Activated CD4-positive, alpha-beta T cell treated with anti-CD3 and anti-CD28 coated beads for 1 hour (primary cell): ENCODE data around the gene TLNRD1.

Experiments used
- DNase-seq: peaks from one replicate; pipeline ENCODE4 v3.0.0-alpha.2; 2020

TLNRD1 gene

DNA sequence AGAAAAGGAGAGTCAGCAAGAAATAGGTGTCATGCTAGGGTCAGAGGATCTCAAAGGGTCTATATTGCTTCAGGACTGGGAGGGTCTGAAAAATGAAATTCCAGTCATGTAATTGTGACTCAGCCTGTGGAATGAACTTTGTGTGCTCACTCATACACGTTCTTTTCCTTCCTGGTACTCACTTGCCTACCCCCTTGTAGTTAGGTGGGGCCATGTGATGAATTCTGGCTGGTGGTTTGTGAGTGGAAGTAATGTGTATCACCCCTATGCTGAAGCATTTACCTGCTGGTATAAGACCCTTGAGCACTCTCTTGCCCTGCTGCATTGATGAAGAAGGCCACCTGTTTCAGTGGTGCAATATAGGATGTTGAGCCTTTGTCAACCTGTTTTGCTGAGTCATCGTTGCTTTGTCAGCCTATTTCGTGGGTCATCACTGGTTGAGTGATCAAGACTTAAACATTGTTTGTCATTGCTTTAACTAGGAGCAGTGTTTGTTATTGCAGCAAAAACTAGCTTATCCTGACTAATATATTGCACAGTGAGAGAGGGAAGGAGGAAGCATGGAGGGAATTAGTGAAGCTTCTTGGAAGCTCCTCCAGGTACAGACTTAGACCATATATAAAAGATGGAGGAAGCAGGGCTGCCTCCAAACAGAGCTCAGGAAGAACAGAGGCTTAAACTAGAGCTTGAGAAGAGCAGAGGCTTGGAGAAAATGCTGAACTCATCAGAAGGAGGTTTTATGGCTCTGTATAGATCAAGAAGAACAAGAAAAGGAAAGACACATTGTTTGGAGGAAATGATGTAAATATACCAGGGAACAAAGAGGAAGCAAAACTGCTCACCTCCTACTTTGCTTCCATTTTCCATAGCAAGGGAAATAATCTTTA is 28.9 kb downstream of the TLNRD1 start:
- DNase-seq, result no peak

- DNase-seq, result no peak
Measured at GRCh38 chr15:81030301-81030750, 29.6 kb downstream of the TLNRD1 start.

GRCh38 chr15:81031203-81031602 is 30.5 kb downstream of the TLNRD1 start:
- DNase-seq, result no peak

DNA sequence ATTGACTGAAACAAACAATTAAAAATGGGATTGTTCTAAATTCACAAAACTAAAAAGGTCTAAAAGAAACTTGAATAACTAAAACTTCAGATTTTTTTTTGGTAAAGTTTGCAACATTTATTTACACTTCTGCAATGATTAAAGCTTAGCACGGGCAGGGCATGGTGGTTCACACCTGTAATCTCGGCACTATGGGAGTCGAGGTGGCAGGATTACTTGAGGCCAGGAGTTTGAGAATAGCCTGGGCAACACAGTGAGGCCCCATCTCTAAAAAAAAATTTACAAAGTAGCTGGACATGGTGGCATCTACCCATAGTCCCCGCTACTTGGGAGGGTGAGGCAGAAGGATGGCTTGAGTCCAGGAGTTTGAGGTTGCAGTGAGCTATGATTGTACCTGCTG is 31.6 kb downstream of the TLNRD1 start:
- no peak for DNase-seq

GRCh38 chr15:81032818-81033217 is 32.1 kb downstream of the TLNRD1 start:
- no peak for DNase-seq

DNA sequence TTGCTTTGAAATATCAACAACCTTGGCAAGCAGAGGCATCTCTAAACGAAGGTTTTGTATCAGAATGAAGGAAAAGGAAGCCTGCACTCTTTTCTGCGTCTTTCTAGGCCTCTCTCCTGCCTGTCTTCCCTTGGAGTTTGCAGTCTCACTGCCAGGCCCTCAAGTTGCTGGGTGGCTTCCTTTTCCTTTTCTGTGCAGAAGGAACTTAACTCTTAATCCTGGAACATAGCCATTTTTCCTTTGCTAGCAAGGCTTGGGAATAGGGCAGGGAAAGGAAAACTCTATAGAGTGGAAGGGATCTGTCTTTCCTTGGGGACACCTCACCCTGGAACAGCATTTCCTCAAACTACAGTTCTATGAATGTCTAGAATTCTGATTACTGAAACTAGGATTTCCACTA is 32.8 kb downstream of the TLNRD1 start:
- DNase-seq, result no peak

- no peak for DNase-seq
Measured at GRCh38 chr15:81037952-81038743, 37.4 kb downstream of the TLNRD1 start.

GRCh38 chr15:81038975-81039607 is 38.4 kb downstream of the TLNRD1 start:
- DNase-seq, result no peak

GRCh38 chr15:81040757-81041156 is 40.0 kb downstream of the TLNRD1 start:
- no peak for DNase-seq

- DNase-seq, result no peak
Measured at GRCh38 chr15:81043281-81043934, 42.7 kb downstream of the TLNRD1 start.

DNA sequence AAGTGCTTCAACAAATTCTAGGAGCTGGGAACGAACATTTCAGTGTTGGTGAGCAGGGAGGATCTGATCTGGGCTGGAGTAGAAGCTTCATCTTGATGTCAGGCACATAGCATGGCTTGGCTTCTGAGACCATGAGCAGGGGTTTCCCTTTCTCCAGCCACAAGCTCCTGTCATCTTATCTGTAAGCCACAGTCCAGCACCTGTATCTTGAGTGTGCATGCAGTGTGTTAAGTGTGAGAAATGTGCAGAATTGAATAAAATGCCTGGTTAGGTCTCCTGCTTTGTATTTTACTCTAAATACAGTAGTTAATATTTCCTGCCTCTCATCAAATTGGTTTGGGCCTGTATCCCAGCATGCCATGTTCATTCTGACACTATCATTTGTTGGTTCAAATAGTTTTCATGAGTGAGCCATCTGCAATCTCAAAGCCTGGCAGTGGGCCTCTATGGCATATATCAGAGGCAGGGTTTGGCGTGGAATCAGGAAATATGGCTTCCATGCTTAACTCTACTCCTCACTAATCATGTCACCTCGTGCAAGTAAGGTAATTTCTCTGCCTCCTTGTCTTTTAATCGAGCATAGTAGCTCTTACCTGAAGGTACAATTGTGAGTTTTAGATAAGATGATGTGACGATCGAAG is 43.3 kb downstream of the TLNRD1 start:
- no peak for DNase-seq

GRCh38 chr15:81046290-81046689 is 45.6 kb downstream of the TLNRD1 start:
- DNase-seq, result no peak

GRCh38 chr15:81047928-81048327 is 47.2 kb downstream of the TLNRD1 start:
- DNase-seq, result no peak

- no peak for DNase-seq
Measured at GRCh38 chr15:81049835-81050234, 49.1 kb downstream of the TLNRD1 start.

GRCh38 chr15:81050259-81050658 is 49.5 kb downstream of the TLNRD1 start:
- DNase-seq, result no peak

DNA sequence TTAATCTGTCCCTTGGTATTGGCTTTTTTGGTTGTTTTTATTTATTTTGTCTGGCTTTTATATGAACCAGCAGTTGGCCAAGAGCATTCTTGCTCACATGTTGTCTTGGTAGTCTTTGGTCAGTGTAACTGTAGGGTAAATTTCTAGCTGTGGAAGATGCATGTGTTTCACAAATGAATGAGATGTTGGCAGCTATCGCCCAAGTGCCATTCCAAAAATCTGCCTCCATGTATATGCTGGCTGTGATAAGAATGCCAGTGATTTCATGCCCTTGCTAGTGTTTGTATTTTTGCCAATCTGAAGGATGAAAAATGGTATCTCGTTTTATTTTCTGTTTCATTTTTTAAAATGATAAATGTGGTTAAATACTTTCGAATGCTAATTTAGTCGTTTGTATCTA is 50.1 kb downstream of the TLNRD1 start:
- DNase-seq, result no peak

- no peak for DNase-seq
Measured at GRCh38 chr15:81052046-81052445, 51.3 kb downstream of the TLNRD1 start.

GRCh38 chr15:81053621-81054020 is 52.9 kb downstream of the TLNRD1 start:
- DNase-seq, result no peak

DNA sequence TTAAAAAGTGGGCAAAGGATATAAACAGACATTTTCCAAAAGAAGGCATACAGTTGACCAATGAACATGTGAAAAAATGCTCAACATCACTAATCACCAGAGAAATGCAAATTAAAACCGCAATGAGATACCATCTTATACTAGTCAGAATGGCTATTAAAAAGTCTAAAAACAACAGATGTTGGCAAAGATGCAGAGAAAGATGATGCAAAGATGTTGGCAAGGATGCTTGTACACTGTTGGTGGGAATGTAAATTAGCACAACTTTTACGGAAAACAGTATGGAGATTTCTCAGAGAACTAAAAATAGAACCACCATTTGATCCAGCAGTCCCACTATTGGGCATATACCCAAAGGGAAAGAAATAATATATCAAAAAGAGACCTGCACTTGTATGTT is 53.5 kb downstream of the TLNRD1 start:
- DNase-seq, result no peak
